Lung (tissue), 12 donors: Measurements from ENCODE around the gene CD200. TPM values are rescaled to one million over a fixed set of nuclear protein-coding genes. Genes with fewer than 3 reads are reported as not detected.

Source experiments
- ATAC-seq: fragments of 200-7000 bp; cut with Tn5 transposase; one replicate; pipeline ENCODE4 v1.9.1; 2020; ENCODE audit warnings: moderate number of reproducible peaks; ENCODE audit not compliant: insufficient read depth, low FRiP score
- DNase-seq, 3 donors: peaks; one replicate each; pipeline ENCODE4 v3.0.0-alpha.2; 2013 to 2017
- H3K27ac ChIP-seq, 2 donors: one replicate each; pipeline ENCODE4 v1.5.1; 2013; ENCODE audit warnings: mild to moderate bottlenecking in 2 of 2, moderate library complexity in 2 of 2, control low read depth in 1 of 2, inconsistent platforms in 1 of 2, low read depth in 1 of 2, low read length in 1 of 2
- H3K27me3 ChIP-seq, 3 donors: one replicate each; pipeline ENCODE4 v1.5.1; 2013; ENCODE audit warnings: low read length in 2 of 3; ENCODE audit not compliant: control insufficient read depth in 3 of 3, insufficient read depth in 3 of 3
- H3K36me3 ChIP-seq, 4 donors: one replicate each; pipeline ENCODE4 v1.5.1; 2013; ENCODE audit warnings: low read length in 4 of 4, mild to moderate bottlenecking in 1 of 4, moderate library complexity in 1 of 4; ENCODE audit not compliant: control insufficient read depth in 4 of 4, insufficient read depth in 4 of 4
- H3K4me1 ChIP-seq, 5 donors: one replicate each; pipeline ENCODE4 v1.5.1; 2013; ENCODE audit warnings: low read length in 5 of 5, mild to moderate bottlenecking in 2 of 5, moderate library complexity in 1 of 5; ENCODE audit not compliant: control insufficient read depth in 5 of 5, insufficient read depth in 5 of 5
- H3K4me3 ChIP-seq: one replicate; pipeline ENCODE4 v1.5.1; 2013; ENCODE audit warnings: mild to moderate bottlenecking, control low read depth, moderate library complexity
- H3K9ac ChIP-seq, 2 donors: one replicate each; pipeline ENCODE4 v1.5.1; 2013; ENCODE audit warnings: low read length in 2 of 2, control low read depth in 1 of 2; ENCODE audit not compliant: insufficient read depth in 1 of 2
- H3K9me3 ChIP-seq, 4 donors: one replicate each; pipeline ENCODE4 v1.5.1; 2013; ENCODE audit warnings: low read length in 3 of 4, mild to moderate bottlenecking in 1 of 4, moderate library complexity in 1 of 4; ENCODE audit not compliant: control insufficient read depth in 4 of 4, insufficient read depth in 3 of 4
- WGBS, 2 donors: extraction: QIAGEN DNeasy Blood & Tissue Kit; methylation state at CpG; one replicate each; pipeline ENCODE4 v1.1.7; 2013; 5-methylcytosine and 5-hydroxymethylcytosine counted together
- polyA plus RNA-seq, 2 donors: library from polyadenylated mRNA; stranded (reverse); fragments of 200-250 nt; gene quantifications; one replicate each; pipeline ENCODE4 v1.2.1, GENCODE V29; 2013
- total RNA-seq, 2 donors: library from RNA; depleted of rRNA in 1 of 2; stranded (reverse); fragments of >200 nt in 1 of 2; gene quantifications; one replicate each; pipeline ENCODE4 v1.2.1, GENCODE V29; 2014 to 2021
- TF ChIP-seq, protein P1 (sequence below): IDR thresholded peaks from 2 replicates; pipeline ENCODE4 v1.5.1; 2012; ENCODE audit warnings: mild to moderate bottlenecking; ENCODE audit errors: control extremely low read depth, extremely low read depth
- donor health status: control.
- donor health status: control.
- donor health status: Bipolar disorder and iron deficiency.
- donor health status: healthy.
- donor health status: DM: yes; HTN: yes; CAD: no.

CD200 gene
- total and polyA plus RNA-seq, 4 donors: 4.6 to 21.6 (median 6.0) TPM

DNA sequence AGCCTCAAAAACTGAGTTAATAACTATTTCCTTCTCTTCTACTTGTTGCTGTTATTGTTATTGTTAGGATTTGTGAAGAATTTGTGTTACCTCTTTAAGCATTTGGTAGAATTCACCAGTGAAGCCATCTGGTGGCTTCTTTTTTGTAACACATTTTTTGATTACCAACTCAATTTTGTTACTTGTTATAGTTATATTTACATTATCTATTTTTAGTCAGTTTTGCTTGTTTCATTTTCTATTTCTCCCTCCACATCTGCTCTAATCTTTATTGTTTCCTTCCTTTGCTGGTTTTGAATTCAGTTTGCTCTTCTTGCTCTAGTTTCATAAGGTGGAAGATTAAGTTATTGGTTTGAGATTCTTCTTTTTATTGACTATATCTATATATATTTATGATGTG is 35.2 kb upstream of the CD200 start:
- no peak overlapping the region for H3K4me3 ChIP-seq
- DNase-seq (no peak), ATAC-seq (no peak)
- TF ChIP-seq, protein P1, sequence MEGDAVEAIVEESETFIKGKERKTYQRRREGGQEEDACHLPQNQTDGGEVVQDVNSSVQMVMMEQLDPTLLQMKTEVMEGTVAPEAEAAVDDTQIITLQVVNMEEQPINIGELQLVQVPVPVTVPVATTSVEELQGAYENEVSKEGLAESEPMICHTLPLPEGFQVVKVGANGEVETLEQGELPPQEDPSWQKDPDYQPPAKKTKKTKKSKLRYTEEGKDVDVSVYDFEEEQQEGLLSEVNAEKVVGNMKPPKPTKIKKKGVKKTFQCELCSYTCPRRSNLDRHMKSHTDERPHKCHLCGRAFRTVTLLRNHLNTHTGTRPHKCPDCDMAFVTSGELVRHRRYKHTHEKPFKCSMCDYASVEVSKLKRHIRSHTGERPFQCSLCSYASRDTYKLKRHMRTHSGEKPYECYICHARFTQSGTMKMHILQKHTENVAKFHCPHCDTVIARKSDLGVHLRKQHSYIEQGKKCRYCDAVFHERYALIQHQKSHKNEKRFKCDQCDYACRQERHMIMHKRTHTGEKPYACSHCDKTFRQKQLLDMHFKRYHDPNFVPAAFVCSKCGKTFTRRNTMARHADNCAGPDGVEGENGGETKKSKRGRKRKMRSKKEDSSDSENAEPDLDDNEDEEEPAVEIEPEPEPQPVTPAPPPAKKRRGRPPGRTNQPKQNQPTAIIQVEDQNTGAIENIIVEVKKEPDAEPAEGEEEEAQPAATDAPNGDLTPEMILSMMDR: no peak
- H3K36me3 ChIP-seq: no peaks in the 10 kb centered on the region
- H3K27me3 ChIP-seq: no peaks in the 10 kb centered on the region
- peaks cover 0 to 2% (median 0%) of the 10 kb centered on the region in 5 donors for H3K4me1 ChIP-seq
- H3K27ac ChIP-seq: no peak overlapping the region
- H3K9ac ChIP-seq: no peak overlapping the region
- peaks cover 0 to 2% (median 0%) of the 10 kb centered on the region in 4 donors for H3K9me3 ChIP-seq

DNA sequence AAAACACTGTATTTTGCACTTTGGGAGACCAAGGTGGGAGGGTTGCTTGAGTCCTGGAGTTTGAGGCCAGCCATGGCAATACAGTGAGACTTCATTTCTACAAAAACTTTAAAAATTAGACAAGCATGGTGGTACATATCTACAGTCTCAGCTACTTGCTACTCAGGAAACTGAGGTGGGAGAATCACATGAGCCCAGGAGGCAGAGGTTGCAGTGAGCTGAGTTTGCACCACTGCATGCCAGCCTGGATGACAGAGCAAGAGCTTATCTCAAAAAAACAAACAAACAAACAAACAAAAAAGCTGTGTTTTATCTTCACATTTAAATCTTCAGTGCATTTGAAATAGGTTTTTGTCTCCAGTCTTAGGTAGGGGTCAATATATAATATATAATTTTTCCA is 34.2 kb upstream of the CD200 start:
- no peak overlapping the region for H3K4me3 ChIP-seq
- DNase-seq (no peak), ATAC-seq (no peak)
- TF ChIP-seq, protein P1: no peak
- no peak overlapping the region for H3K27ac ChIP-seq
- H3K9me3 ChIP-seq: peaks cover 0 to 2% (median 0%) of the 10 kb centered on the region in 4 donors
- no peaks in the 10 kb centered on the region for H3K36me3 ChIP-seq
- H3K27me3 ChIP-seq: no peaks in the 10 kb centered on the region
- H3K9ac ChIP-seq: no peak overlapping the region
- H3K4me1 ChIP-seq: peaks cover 0 to 10% (median 0%) of the 10 kb centered on the region in 5 donors

- DNase-seq: peak; percentile 60 to 75 (median 61)
- Histone ChIP-seq H3K4me1 (peaks cover 0 to 23% (median 3%) of the 10 kb centered on the region in 5 donors), H3K27ac (no peak overlapping the region), H3K9ac (no peak overlapping the region), H3K9me3 (peaks cover 0 to 2% (median 0%) of the 10 kb centered on the region in 4 donors), H3K27me3 (no peaks in the 10 kb centered on the region), H3K36me3 (no peaks in the 10 kb centered on the region), H3K4me3 (no peak overlapping the region)
- no peak for ATAC-seq
- TF ChIP-seq, protein P1: no peak
- WGBS, 2 donors: 88 to 91% methylated on average over 11 of the region's 11 CpGs
Observed at GRCh38 chr3:112302150-112302830, 30.7 kb upstream of the CD200 start.
